Measurements from ENCODE around the gene MTMR3.

The MTMR3 gene

GRCh38 chr22:30000566-30000965 is 117.6 kb downstream of the MTMR3 start:
- TF ChIP-seq CTCF (conservative IDR thresholded peaks at IDR 0.05; ENCODE audit: low read length) = no peak
- no peak overlapping the region for H3K4me3 ChIP-seq (ENCODE audit: low read length)
- no peak for DNase-seq (ENCODE audit: low read depth)

- no peak for TF ChIP-seq CTCF (conservative IDR thresholded peaks at IDR 0.05; ENCODE audit: low read length)
- no peak for DNase-seq (ENCODE audit: low read depth)
- H3K4me3 ChIP-seq (ENCODE audit: low read length) = no peak overlapping the region
Measured at GRCh38 chr22:30001459-30001858, 118.5 kb downstream of the MTMR3 start.

GRCh38 chr22:30002861-30003486 is 120.0 kb downstream of the MTMR3 start:
- no peak overlapping the region for H3K4me3 ChIP-seq (ENCODE audit: low read length)
- no peak for TF ChIP-seq CTCF (conservative IDR thresholded peaks at IDR 0.05; ENCODE audit: low read length)
- no peak for DNase-seq (ENCODE audit: low read depth)

GRCh38 chr22:30004101-30004500 is 121.1 kb downstream of the MTMR3 start:
- TF ChIP-seq CTCF (conservative IDR thresholded peaks at IDR 0.05; ENCODE audit: low read length) = no peak
- DNase-seq (ENCODE audit: low read depth) = no peak
- H3K4me3 ChIP-seq (ENCODE audit: low read length) = no peak overlapping the region

GRCh38 chr22:30004694-30005093 is 121.7 kb downstream of the MTMR3 start:
- DNase-seq (ENCODE audit: low read depth) = peak; percentile 23
- no peak overlapping the region for H3K4me3 ChIP-seq (ENCODE audit: low read length)
- TF ChIP-seq CTCF (conservative IDR thresholded peaks at IDR 0.05; ENCODE audit: low read length) = no peak

DNA sequence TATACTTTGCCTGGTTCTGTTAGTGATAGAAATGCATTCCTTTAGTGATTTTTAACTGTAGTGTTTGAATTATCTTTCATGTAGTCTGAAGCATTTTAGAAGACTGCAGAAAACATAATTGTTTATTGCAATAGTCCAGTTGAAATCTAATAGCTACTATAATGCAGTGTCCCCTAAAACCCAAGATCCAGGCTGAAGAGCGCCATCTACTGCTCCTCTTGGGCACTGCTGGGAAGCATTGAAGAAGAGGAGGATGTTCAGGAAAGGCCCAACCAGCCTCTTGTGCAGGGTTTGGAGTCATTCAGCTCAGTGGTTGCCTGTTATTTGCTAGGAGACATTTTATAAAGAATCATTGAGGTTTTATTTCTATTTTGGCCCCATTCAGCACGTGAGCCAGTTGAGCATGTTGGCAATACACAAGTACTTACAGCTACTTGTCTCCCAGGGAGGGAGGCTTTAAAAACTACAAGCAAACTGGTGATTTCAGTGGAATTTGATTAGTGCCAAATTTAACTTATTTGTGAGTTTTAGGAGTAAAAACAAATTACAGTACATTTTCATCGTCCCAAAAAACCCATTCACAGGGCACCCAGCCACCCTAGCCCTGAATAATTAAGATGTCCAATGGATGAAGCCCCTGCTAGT is 122.4 kb downstream of the MTMR3 start:
- peak; percentile 67 for DNase-seq (ENCODE audit: low read depth)
- no peak overlapping the region for H3K4me3 ChIP-seq (ENCODE audit: low read length)
- TF ChIP-seq CTCF (conservative IDR thresholded peaks at IDR 0.05; ENCODE audit: low read length) = peak; percentile 100

DNA sequence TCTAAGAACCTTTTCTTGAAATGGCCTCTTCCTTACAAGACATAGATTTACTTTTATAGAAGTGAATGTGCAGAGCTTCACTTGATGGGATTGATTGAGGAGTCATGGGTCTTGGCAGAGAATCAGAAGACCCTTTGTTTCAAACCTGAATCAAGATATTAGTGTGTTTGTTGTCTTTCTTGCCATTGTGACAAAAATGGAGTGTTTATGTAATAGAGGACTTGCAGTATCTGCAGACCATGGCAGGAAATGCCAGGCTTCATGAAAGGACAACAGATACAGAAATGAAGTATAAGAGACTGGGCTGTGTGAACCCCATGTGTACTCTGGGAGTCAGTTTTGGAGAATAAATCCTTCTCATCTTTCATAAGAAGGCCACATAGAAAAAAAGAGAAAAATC is 124.4 kb downstream of the MTMR3 start:
- no peak overlapping the region for H3K4me3 ChIP-seq (ENCODE audit: low read length)
- TF ChIP-seq CTCF (conservative IDR thresholded peaks at IDR 0.05; ENCODE audit: low read length) = no peak
- DNase-seq (ENCODE audit: low read depth) = no peak

Data from AG10803 (cell line).